HG03354 (cell line): ENCODE data around the gene ACO2.
"Not testable (repeated sequence)": the region's sequence is repeated elsewhere in the genome, so short reads cannot be mapped to it uniquely, and the experiment has no call there.

Experiments used
- ATAC-seq: cut with Tn5 transposase; IDR thresholded peaks from one replicate; pipeline ENCODE4 v1.9.1; 2021; ENCODE audit warnings: mild to moderate bottlenecking; ENCODE audit not compliant: unreplicated experiment, poor library complexity, severe bottlenecking

The ACO2 gene

GRCh38 chr22:41468381-41469217 is at the start of gene ACO2, which contains the start of gene PHF5A:
Gene ACO2 (plus strand): TSS chr22:41469117. CDS start chr22:41469147, 30 bp downstream.
Gene PHF5A (minus strand): TSS chr22:41468692. CDS start chr22:41468653, 39 bp downstream.
- peak; percentile 89 for ATAC-seq

DNA sequence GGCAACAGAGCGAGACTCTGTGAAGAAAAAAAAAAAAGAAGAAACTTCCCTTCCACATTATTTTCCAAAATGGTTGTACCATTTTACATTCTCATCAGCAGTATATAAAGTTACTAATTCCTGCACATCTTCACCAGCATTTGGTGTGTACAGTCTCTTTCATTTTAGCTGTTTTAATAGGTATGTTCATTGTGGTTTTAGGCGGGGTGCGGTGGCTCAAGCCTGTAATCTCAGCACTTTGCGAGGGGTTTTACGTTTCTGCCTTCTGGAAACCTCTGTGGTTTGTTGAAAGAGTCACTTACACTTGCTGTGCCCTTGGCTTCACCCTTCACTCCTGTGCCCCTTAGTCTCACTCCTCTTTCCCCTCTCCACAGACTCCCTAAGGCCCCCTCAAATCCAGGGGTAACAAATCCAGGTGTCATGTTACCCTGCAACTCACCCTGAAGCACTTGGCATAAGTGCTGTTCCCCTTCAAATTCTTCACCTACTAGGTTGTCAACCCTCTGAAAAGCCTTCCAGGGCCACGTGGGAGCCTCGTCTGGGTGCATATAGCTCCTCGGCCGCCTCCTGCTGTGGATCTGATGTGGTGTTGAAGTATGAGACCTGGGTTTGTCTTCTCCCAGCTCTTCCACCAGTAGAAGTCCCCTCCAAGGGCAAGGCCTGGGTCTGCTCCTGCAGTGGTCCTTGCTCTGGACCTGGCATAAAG is 43.1 kb upstream of the ACO2 start:
- ATAC-seq = no peak

DNA sequence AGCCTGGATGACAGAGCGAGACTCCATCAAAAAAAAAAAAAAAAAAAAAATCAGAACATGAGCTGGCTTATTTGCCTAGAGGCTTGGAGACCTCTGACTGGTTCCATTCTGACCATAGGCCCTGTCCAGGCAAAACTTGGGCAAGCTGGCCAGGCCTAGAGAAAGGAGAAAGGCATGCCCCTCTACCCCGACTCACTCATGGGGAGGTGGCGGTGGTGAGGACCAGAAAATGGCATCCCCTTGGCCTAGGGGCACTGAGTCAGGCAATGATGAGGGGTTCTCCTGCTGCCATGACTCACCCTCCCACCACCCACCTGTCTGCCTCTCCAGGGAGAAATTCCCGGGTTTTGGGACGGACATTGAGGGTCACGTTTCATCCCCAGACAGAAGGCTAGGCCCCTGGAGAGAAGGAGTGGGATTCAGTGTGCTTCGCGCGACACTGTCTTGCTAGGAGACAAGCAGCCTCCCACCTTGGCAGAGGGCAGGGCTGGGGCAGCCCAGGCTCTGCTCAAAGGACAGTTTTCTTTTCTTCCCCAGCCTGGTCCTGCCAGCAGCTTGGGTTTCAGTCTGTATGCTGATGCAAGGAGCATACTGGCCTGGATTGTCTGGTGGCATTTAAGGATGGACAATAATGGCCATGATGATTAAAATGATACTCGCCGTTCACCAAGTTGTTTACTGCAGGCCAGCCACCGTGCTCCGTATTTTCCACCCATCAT is 39.5 kb upstream of the ACO2 start:
- ATAC-seq = no peak

DNA sequence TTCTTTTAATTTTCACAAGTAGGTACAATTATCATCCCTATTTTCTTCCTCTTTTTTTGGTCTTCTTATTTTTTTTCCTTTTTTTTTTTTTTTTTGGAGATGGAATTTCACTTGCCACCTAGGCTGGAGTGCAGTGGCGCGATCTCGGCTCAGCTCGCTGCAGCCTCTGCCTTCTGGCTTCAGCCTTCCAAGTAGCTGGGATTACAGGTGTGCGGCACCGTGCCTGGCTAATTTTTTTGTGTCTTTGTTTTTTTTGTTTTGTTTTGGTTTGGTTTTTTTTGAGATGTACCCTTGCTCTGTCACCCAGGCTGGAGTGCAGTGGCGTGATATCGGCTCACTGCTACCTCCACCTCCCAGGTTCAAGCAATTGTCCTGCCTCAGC is 39.0 kb upstream of the ACO2 start:
- no peak for ATAC-seq

DNA sequence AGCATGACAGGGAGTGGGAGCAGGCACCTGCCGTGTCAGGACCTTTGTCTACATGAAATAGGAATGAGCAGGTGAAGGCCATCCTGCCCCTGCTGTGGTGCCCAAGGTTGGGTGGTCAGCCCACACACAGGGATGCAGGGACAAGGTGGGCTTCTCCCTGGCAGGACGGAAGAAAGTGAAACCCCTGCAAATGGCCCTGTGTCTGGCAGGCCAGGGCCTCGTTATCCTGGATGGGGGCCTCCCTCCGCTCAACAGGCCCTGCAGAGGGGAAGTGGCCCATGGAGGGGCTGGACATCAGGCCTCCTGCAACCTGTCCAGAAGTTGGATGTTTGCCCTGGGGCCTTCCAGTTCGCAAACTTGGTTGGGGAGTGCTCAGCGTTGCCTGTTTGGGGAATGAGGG is 37.3 kb upstream of the ACO2 start:
- no peak for ATAC-seq

DNA sequence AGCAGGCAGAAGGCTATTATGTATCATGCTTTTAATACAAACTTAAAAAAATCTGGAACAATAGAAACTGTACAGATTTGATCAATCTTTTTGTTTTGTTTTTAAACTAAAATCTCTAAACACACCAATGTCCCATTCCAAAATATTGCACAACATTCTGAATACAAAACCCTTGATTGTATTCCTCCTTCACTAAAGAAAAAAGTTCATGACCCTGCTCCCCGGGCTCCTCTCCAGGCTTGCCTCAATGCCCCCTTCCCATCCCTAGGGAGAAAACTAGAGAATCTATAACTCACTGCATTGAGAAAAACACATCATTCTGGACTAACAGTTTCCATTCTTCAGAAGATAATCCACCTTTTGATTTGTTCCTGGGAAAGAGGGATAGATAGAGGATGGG is 35.4 kb upstream of the ACO2 start:
- not testable (repeated sequence) for ATAC-seq

- not testable (repeated sequence) for ATAC-seq
Measured at GRCh38 chr22:41434361-41435003, 34.4 kb upstream of the ACO2 start.

GRCh38 chr22:41435560-41435959 is 33.4 kb upstream of the ACO2 start:
- no peak for ATAC-seq

DNA sequence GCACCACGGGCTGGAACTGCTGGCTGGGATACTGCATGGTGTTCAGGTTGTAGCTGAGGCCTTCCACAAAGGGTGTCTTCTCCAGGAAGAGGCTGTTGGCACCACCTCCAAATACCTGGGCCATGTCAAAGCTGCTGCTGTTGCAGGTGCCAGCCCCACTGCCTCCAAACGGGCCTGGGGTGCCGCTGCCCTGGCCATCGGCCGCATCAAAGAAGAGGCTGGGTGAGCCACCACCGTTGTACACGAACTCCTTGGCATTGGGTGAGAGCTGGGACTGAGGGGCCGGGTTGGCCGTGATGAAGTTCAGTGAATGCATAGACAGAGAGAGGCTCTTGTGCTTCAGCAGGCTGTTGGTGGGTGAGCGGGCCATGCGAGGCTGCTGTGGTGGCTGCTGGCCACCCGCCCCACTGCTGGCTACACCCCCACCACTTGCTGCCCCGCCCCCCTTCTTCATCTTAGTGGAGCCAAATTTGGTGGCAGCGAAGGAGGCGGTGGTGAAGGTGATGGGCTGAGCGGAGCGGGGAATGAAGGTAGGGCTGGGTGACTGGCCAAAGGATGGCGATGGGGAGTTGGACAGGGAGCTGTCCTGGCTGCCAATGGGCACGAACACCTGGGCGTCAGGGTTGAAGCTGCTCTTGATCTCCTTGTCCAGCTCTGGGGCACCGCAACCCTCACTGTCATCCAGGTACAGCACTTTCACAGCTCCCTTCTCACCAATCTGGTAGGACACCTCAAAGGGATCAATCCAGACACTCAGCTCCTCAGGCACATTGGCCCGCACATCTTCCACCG is 32.4 kb upstream of the ACO2 start:
- ATAC-seq = no peak

- ATAC-seq = no peak
Measured at GRCh38 chr22:41437198-41437597, 31.7 kb upstream of the ACO2 start.

DNA sequence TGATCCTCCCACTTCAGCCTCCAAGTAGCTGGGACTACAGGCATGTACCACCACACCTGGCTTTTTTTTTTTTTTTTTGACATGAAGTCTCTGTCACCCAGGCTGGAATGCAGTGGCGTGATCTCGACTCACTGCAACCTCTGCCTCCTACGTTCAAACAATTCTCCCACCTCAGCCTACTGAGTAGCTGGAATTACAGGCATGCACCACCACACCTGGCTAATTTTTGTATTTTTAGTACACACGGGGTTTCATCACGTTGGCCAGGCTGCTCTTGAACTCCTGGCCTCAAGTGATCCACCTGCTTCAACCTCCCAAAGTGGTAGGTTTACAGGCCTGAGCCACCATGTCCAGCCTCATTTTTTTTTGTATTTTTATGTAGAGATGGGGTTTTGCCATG is 28.4 kb upstream of the ACO2 start:
- not testable (repeated sequence) for ATAC-seq

DNA sequence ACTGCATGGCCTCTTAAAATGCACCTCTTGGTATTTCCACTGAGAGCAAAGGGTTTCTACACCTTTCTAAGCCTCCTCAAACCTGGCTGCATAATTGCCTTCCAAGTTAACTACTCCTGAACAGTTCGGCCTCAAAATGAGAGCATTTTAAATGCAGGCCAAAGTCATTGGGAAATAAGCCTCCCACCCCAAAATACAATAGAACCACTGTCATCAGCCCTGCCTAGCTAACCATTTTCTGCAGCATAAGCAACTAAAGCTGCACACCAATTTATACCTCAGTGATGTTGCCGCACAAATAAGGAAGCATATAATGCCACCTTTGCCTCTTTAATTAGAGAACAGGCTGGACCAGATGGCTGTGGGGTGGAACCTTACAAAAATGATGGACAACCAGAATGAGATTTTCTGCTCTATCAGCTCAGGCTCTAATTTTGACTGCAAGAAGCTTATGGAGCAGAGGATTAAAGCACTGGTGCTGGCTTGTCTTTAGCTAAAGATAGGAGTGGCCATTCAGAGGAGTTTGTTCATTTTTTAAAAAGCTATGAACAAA is 26.6 kb upstream of the ACO2 start:
- no peak for ATAC-seq

GRCh38 chr22:41444360-41445128 is 24.4 kb upstream of the ACO2 start:
- ATAC-seq = peak; percentile 58

- no peak for ATAC-seq
Measured at GRCh38 chr22:41445129-41446056, 23.5 kb upstream of the ACO2 start.

GRCh38 chr22:41446057-41446501 is 22.8 kb upstream of the ACO2 start:
- ATAC-seq = no peak

DNA sequence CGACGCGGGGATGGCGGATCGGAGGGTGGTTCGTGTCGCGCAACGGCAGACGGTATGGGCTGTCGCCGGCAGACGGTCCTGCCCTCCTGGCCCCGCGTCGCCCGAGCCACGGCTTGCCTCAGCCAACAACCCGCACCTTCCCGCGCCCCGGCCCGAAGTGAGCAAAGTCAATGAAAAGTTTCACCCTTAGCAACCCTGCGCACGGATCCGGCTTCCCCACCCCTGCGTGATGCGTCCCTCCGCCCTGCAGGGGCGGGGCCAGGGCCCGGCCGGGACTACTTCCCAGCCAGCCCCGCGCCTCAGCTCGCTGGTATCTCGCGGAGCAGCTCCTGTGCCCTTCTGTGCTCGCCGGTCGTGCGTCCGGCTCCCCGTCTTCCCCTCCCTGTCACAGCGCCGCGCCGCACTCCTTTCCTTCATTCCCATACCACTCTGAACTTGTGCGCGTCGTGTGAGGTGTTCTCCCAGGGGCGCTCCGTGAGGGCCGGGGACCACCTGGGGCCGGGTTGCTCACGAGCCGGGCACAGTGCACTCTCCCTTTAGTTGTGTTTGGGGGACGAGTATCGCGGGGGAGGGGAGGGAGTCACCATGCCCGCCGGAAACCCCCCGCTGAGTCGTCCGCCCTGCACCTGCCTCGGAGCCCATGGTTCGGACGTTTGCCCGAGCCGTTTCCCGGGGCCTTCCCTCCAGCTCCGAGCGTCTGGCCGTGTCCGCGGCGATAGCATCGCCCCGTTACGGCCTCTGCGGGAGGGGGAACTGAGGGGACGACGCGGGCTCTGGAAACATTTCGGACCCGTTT is 22.1 kb upstream of the ACO2 start, which contains the start of gene TOB2:
Gene TOB2, minus strand, starts transcription at position 163 of the 796 bp plus-strand sequence. CDS start 9,456 bp downstream, outside the sequence.
- peak; percentile 43 for ATAC-seq
